Glomerular endothelial cell (primary cell): Measurements from ENCODE around the gene SZRD1. TPM values are rescaled to one million over a fixed set of nuclear protein-coding genes. Genes with fewer than 3 reads are reported as not detected.

ENCODE experiments used
- DNase-seq: peaks from one replicate; pipeline ENCODE4 v3.0.0-alpha.2; 2011; ENCODE audit warnings: low read depth, low spot score; ENCODE audit errors: extremely low read depth
- total RNA-seq: library from RNA; depleted of rRNA; stranded (reverse); fragments of >200 nt; gene quantifications from 2 replicates; pipeline ENCODE4 v1.2.3, GENCODE V29; 2015

SZRD1 gene
- total RNA-seq, 1 donor from 2014 or later, result 79.8 TPM

DNA sequence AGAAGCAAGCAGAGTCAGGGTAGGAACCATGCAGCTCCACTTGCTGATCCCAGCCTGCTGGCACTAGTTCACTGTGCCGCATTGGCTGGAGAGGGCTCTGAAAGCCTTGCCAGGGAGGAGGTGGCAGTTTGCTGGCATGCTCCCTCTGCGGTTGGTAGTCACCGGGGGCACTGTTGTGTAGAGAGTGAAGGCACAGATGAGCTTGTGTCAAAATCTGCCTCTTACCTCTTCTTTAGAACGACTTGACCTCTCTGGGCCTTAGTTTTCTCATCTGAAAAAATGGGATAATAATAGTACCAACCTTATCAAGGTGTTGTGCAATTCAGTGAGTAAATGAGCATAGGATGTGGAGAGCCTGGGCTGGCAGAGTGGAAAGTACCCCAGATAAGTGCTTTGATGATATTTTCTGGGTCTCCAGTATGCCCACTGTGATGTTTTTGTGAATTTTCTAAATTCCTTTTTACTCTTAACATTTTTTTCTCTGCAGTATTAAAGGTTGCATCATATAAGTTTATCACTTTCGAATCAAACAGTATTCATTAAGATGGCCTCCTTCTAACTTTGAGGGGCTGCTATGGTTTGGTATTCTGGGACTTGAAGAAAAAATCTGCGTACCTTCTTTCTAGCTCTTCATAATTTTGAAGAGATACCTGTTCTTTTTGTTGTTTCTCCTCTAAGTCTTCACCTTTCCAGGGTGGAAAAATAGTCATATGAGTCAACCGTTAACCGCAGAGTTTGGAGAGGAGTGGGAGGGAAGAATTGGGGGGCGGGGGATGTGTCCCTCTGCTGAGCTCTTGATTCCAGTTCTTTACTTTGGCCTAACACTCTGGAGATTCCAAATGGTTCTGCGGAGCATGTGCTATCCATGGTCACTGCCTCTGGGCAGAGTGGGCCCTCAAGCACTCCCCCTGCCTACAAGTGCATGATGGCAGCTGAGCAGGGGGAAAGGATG is 26.8 kb downstream of the SZRD1 start:
- DNase-seq, result no peak

DNA sequence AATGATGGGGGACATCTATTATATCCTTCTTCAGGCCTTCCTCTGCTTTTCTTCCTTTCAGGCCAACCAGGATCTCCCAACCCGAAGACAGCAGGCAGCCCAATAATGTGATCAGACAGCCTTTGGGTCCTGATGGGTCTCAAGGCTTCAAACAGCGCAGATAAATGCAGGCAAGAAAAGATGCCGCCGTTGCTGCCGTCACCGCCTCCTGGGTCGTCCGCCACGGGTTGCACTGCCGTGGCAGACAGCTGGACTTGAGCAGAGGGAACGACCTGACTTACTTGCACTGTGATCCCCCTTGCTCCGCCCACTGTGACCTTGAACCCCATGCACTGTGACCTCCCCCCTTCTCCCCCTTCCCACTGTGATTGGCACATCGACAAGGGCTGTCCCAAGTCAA is 27.9 kb downstream of the SZRD1 start:
- DNase-seq, result no peak

DNA sequence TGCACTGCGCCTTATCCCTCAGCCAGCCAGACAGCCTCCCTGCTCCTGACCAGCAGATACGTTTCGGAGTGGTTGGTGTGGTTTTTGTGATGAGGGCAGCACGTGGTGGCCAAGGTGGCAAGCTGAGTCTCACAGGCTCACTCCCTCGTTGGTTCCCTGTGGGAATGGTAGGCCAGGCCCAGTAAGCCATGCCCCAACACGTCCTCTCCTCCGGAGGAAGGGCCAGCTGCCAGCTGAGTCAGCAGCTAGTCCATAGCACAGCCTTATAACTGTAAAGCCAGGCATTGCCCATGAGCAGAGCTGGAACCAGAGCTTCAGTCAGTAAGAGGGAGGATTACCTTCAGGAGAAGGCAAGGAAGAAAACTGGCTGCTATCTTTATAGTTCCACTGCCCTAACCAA is 29.5 kb downstream of the SZRD1 start:
- no peak for DNase-seq

- no peak for DNase-seq
These were observed 30.1 kb downstream of the SZRD1 start for GRCh38 chr1:16397120-16397519.

DNA sequence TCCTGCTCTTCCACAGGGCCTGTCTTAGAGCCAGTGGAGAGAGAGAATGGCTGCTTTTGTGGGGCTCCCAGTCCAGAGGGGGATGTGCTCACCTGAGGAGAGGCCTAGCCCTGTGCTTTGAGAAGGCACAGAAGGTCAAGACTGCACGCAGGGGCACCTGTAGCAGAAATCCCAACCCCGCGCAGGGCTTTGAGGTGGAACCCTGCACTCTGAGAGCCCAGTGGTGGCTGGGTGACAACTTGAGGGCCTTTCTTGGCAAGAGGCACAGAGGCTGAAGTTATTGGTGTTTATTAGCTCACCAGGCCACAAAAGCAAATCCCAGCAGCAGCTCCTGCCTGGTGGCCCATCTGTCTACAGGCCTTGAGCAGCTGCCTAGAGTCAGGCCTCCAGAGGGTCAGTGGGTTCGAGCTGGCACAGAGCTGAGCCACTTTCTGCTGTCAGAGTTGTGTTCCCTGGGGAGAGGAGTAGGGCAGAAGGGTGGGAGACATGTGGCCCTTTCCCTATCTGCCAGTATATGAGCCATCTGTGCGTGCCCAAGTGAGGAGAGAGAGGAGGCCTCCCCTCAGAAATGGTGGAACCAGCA is 31.4 kb downstream of the SZRD1 start:
- no peak for DNase-seq

- no peak for DNase-seq
These were observed 35.7 kb downstream of the SZRD1 start for GRCh38 chr1:16402742-16403141.

DNA sequence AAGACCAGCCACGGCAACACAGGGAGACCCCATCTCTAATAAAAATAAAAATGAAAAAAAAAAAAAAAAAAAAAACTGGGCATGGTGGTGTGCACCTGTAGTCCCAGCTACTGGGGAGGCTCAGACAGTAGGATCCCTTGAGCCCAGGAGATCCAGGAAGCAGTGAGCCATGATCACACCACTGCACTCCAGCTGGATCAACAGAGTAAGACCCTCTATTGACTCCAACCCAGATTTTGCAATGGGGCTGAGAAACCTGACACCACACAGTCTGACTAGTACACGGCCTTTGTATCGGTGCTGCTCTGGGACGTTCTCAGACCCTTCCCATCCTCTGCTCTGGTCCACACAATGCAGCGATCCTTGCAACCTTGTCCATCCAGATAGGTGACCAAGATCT is 38.4 kb downstream of the SZRD1 start:
- DNase-seq, result no peak

DNA sequence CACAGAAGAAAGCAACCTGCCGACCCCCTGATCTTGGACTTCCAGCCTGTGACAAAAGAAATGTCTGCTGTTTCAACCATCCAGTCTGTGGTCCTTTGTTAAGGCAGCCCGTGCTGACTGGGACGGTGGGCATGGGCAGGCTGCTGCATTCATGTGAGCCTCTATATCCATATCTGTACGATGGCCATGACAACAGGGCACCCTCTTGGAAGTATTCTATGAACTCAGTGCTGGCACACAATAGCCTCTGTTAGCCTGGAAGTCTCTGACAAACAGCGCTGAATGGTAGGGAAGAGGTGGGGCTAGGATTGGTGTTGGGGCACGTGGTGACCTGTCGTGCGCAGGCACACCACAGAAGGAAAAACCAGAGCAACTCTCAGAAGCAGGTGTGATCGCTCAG is 39.8 kb downstream of the SZRD1 start:
- no peak for DNase-seq

DNA sequence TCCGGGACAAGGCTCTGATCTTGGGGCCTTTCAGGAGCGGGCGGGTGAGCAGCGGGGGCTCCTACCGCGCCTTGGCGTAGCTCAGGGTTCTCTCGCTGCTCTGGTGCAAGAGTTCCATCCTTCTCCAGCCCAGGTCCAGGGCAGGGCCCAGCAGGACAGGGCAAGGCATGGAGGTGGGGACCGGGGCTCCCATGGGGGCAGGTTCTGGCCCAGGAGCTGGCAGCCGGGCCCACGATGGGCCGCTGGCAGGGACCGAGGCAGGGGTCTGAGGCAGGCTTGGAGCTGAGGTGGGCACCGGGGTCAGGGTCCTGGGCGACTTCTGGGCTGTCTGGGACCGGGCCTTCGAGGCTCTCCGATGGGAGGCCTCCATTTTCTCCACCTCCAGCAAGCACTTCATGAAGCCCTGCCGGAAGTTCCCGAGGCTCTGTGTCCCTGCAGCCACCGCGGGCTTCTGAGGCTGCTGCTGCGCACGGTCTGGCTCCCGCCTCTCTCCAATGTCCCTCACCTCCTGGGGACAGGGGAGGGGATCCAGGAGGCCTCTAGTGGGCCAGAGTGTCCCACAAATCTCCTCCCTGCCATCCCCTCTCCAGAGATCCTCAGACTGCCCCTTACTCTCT is 42.6 kb downstream of the SZRD1 start:
- DNase-seq, result no peak

DNA sequence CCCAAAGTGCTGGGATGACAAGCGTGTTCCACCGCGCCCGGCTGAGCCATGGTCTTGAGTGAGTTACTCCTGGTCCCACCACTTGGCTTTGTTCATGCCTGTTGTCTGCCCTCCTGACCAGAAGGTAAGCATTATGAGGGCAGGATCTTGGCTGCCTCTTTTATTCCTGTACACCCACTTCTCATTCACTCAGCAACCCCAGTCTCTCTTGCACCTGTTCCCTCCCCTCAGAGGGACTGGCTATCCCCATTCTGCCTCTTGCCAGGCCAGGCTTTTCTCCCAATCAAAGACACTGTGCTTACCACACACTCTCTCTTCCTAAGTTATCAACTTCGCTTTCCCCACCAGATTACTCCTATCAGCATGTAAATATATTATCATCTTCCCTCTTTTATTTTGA is 43.8 kb downstream of the SZRD1 start:
- DNase-seq, result no peak

DNA sequence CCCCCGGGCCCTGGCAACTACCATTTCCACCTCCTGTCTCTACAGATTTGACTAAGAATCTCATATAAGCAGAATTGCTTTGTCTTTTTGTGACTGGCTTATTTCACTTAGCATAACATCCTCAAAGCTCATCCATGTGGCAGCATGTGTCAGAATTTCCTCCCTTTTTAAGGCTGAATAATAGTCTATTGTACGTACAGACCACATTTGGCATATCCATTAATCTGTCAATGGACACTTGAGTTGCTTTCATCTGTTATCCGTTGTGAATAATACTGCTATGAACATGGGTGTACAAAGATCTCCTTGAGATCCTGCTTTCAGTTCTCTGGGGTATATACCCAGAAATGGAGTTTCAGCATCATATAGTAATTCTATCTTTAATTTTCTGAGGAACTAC is 46.1 kb downstream of the SZRD1 start:
- no peak for DNase-seq

GRCh38 chr1:16418823-16419425 is 51.9 kb downstream of the SZRD1 start:
- no peak for DNase-seq

DNA sequence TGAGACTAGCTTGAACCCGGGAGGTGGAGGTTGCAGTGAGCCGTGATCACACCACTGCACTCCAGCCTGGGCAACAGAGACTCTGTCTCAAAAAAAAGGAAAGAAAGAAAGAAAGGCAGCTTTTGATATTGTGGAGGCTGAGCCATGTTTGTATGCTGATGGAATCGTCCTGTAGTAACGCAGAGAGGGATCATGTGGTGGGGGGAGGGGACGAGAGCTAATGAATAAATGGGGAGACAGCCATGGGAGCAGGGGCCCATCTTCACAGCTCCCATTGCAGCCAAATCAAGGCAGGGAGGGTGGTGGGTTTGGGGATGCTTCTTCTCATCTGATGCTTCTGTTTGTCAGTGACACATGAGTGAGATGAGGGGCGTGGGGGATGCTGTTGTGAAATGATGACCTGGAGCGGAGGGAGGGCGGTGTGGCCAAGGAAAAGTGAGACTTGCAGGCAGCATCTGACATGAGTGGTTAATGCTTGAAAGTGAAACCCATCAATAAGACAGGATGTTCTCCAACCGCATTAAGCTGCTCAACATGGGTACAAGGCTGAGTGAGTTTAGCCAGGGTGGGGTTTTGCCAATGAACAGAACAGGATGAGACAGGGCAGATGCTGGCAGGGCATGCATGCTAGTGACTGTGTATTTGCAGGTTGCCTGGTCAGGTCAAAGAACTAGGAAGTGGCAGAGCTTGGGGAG is 53.5 kb downstream of the SZRD1 start:
- DNase-seq, result no peak

DNA sequence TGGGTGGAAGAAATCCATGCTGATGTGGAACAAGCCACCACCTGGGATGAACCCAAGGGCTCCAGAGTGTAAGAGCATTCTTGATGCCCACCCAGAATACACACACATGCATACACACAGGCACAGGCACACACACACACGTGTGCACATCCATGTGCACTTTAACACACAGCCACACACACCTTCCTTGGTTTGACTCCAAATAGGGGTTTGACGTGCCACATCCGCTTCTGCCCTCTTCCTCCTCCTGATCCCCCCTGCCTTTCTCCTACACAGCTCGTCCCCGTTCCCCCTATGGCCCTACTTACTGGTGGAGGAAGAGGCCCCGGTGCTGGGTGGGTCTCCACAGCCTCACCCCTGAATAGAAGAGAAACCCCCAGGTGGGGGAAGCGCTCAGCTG is 54.2 kb downstream of the SZRD1 start:
- DNase-seq, result no peak

GRCh38 chr1:16422041-16422440 is 55.0 kb downstream of the SZRD1 start:
- no peak for DNase-seq

- no peak for DNase-seq
These were observed 58.3 kb downstream of the SZRD1 start for GRCh38 chr1:16425125-16426025.

- DNase-seq, result no peak
These were observed 63.6 kb downstream of the SZRD1 start for GRCh38 chr1:16430606-16431005.

DNA sequence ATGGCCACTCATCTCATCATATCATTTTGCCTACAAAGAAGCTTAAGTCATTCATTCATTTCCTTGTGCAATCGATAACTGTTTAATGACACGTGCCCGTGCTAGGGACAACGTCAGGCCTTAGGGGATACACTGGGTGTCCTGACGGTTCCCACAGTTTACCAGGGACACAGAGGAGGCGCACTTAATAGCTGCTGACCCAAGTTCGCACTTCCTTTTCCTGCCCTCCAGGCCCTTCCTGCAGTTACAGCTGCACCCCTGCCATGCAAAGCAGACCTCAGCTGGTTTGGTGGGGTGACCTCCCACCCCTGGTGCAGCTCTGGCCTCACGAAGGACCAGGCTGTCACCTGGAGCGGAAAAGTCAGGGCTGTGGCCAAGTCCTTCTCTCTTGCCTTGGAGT is 66.0 kb downstream of the SZRD1 start:
- no peak for DNase-seq

DNA sequence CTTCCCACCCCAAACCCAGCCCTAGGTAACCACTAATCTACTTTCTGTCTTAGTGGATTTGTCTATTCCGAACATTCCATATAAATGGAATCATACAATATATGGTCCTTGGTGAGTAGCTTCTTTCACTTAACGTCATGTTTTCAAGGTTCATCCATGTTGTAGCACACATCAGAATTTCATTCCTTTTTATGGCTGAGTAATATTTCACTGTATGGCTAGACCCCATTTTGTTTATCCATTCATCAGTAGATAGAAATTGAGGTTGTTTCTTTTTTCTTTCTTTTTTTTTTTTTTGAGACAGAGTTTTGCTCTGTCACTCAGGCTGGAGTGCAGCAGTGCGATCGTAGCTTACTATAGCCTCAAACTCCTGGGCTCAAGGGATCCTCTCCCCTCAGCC is 67.0 kb downstream of the SZRD1 start:
- no peak for DNase-seq

GRCh38 chr1:16434501-16434900 is 67.5 kb downstream of the SZRD1 start:
- DNase-seq, result no peak
